H1 (cell line): ENCODE measurements around the gene INPP5A. TPM values are rescaled to one million over a fixed set of nuclear protein-coding genes. Genes with fewer than 3 reads are reported as not detected.

ENCODE experiments used
- CTCF ChIA-PET: fragments of 300-600 bp; sonication (Branson Sonifier 250); formaldehyde crosslinking; loops from one replicate; lab custom pipeline; 2021; ENCODE audit not compliant: partially characterized antibody; lab: Charles Lee
- POLR2A ChIA-PET: fragments of 300-600 bp; sonication (Branson Sonifier 250); formaldehyde crosslinking; loops from one replicate; lab custom pipeline; 2021; ENCODE audit warnings: inconsistent platforms; ENCODE audit not compliant: partially characterized antibody; lab: Charles Lee
- DNase-seq, 2 experiments: peaks; one replicate each; pipeline versions ENCODE4 v3.0.0 to v3.0.0-alpha.2; 2010 to 2022; ENCODE audit warnings: low spot score in 2 of 2, low read depth in 1 of 2, mixed read lengths in 1 of 2
- FAIRE-seq: peaks from 2 replicates; lab custom pipeline; 2011; peaks lifted over from hg19 to GRCh38; lab: Jason Lieb, UNC
- H2AFZ ChIP-seq: 2 replicates; pipeline ENCODE4 v1.8.1; 2012; ENCODE audit warnings: low read length, inconsistent platforms
- H2AK5ac ChIP-seq: 2 replicates; pipeline ENCODE4 v1.6.1; 2013; ENCODE audit warnings: low read depth, low read length
- H2BK120ac ChIP-seq: replicated peaks from 2 replicates; pipeline ENCODE3; 2013; ENCODE audit warnings: low read depth, low read length, inconsistent platforms
- H2BK12ac ChIP-seq: 2 replicates; pipeline ENCODE4 v1.6.1; 2013; ENCODE audit warnings: low read depth, low read length
- H2BK15ac ChIP-seq: 2 replicates; pipeline ENCODE4 v1.6.1; 2013; ENCODE audit warnings: low read length
- H2BK20ac ChIP-seq: 2 replicates; pipeline ENCODE4 v1.6.1; 2013; ENCODE audit warnings: low read length
- H2BK5ac ChIP-seq: 2 replicates; pipeline ENCODE4 v1.6.1; 2013; ENCODE audit warnings: low read depth, low read length
- H3K14ac ChIP-seq: 2 replicates; pipeline ENCODE4 v1.6.1; 2013; ENCODE audit warnings: inconsistent platforms; ENCODE audit not compliant: insufficient read length
- H3K18ac ChIP-seq: 2 replicates; pipeline ENCODE4 v1.6.1; 2013; ENCODE audit warnings: low read length; ENCODE audit errors: extremely low read depth
- H3K23ac ChIP-seq: 2 replicates; pipeline ENCODE4 v1.6.1; 2013; ENCODE audit warnings: inconsistent platforms; ENCODE audit not compliant: insufficient read length
- H3K23me2 ChIP-seq: 2 replicates; pipeline ENCODE4 v1.6.1; 2013; ENCODE audit warnings: low read depth, low read length
- H3K27ac ChIP-seq: 2 replicates; pipeline ENCODE4 v1.6.1; 2011; ENCODE audit warnings: low read depth, low read length, inconsistent platforms
- H3K27me3 ChIP-seq, 4 experiments: replicated peaks in 1 of 4; 1 replicate in 1 of 4; 2 replicates in 3 of 4; pipeline versions ENCODE4 v1.6.1 to v1.8.1; 2011 to 2013; ENCODE audit warnings: low read length in 3 of 4, mild to moderate bottlenecking in 3 of 4, inconsistent platforms in 2 of 4, mixed read lengths in 2 of 4, moderate library complexity in 1 of 4; ENCODE audit not compliant: control insufficient read depth in 3 of 4, insufficient read depth in 3 of 4; ENCODE audit errors: extremely low read depth in 1 of 4
- H3K36me3 ChIP-seq, 4 experiments: 2 replicates each; pipeline versions ENCODE4 v1.6.1 to v1.8.1; 2011 to 2013; ENCODE audit warnings: mild to moderate bottlenecking in 4 of 4, low read length in 3 of 4, moderate library complexity in 2 of 4, control low read depth in 1 of 4, inconsistent platforms in 1 of 4; ENCODE audit not compliant: insufficient read depth in 4 of 4, control insufficient read depth in 2 of 4
- H3K4ac ChIP-seq: replicated peaks from 2 replicates; pipeline ENCODE3; 2013; ENCODE audit warnings: low read length, low read depth, mixed read lengths, inconsistent platforms; ENCODE audit not compliant: insufficient read length
- H3K4me1 ChIP-seq, 4 experiments: replicated peaks in 1 of 4; 1 replicate in 1 of 4; 2 replicates in 3 of 4; pipeline versions ENCODE4 v1.6.1 to v1.8.1; 2011 to 2013; ENCODE audit warnings: low read length in 3 of 4, inconsistent platforms in 2 of 4, mixed read lengths in 1 of 4; ENCODE audit not compliant: insufficient read depth in 4 of 4, control insufficient read depth in 3 of 4
- H3K4me2 ChIP-seq, 2 experiments: 2 replicates each; pipeline versions ENCODE4 v1.6.1 to v1.8.1; 2011 to 2013; ENCODE audit warnings: low read depth in 2 of 2, low read length in 2 of 2, control low read depth in 1 of 2, inconsistent platforms in 1 of 2, mild to moderate bottlenecking in 1 of 2; ENCODE audit not compliant: insufficient read depth in 1 of 2
- H3K4me3 ChIP-seq, 4 experiments: fragments of 200-600, 300-600 bp in 1 of 4; sonication (generic), shearing (Covaris generic), sonication (Bioruptor Twin) in 1 of 4; 2 replicates each; pipeline versions ENCODE4 v1.5.1 to v1.8.1; 2011 to 2016; ENCODE audit warnings: low read length in 4 of 4, low read depth in 3 of 4, control low read depth in 2 of 4, inconsistent platforms in 2 of 4, mild to moderate bottlenecking in 2 of 4, mixed read lengths in 1 of 4, moderate library complexity in 1 of 4; ENCODE audit not compliant: insufficient read depth in 2 of 4; ENCODE audit errors: extremely low read depth in 1 of 4
- H3K56ac ChIP-seq: replicated peaks from 2 replicates; pipeline ENCODE3; 2013; ENCODE audit warnings: low read depth, mild to moderate bottlenecking, mixed read lengths, low read length, inconsistent platforms; ENCODE audit not compliant: insufficient read length
- H3K79me1 ChIP-seq: 2 replicates; pipeline ENCODE4 v1.6.1; 2013; ENCODE audit warnings: low read depth, low read length, control low read depth
- H3K79me2 ChIP-seq, 2 experiments: 2 replicates each; pipeline versions ENCODE4 v1.6.1 to v1.8.1; 2012 to 2013; ENCODE audit warnings: low read length in 2 of 2, mild to moderate bottlenecking in 2 of 2, inconsistent platforms in 1 of 2; ENCODE audit not compliant: insufficient read depth in 2 of 2, control insufficient read depth in 1 of 2
- H3K9ac ChIP-seq, 4 experiments: replicated peaks in 1 of 4; 1 replicate in 1 of 4; 2 replicates in 3 of 4; pipeline versions ENCODE4 v1.6.1 to v1.8.1; 2011 to 2013; ENCODE audit warnings: low read depth in 3 of 4, low read length in 3 of 4, control low read depth in 2 of 4, mild to moderate bottlenecking in 2 of 4, moderate library complexity in 2 of 4, inconsistent platforms in 1 of 4; ENCODE audit errors: extremely low read depth in 1 of 4
- H3K9me3 ChIP-seq, 2 experiments: 2 replicates each; pipeline versions ENCODE4 v1.6.1 to v1.8.1; 2012 to 2013; ENCODE audit warnings: mild to moderate bottlenecking in 2 of 2, moderate library complexity in 2 of 2, control low read depth in 1 of 2, inconsistent platforms in 1 of 2, low read depth in 1 of 2, low read length in 1 of 2, mixed read lengths in 1 of 2; ENCODE audit not compliant: insufficient read depth in 2 of 2
- H4K20me1 ChIP-seq, 2 experiments: replicated peaks in 1 of 2; 2 replicates each; pipeline versions ENCODE3 to v1.8.1; 2011 to 2013; ENCODE audit warnings: inconsistent platforms in 2 of 2, low read length in 2 of 2, mild to moderate bottlenecking in 1 of 2; ENCODE audit not compliant: insufficient read depth in 2 of 2, control insufficient read depth in 1 of 2
- H4K5ac ChIP-seq: 2 replicates; pipeline ENCODE4 v1.6.1; 2013; ENCODE audit warnings: low read length, low read depth, mixed read lengths, inconsistent platforms; ENCODE audit not compliant: insufficient read length
- H4K8ac ChIP-seq: 2 replicates; pipeline ENCODE4 v1.8.0; 2013; ENCODE audit warnings: mild to moderate bottlenecking, moderate library complexity, low read length, inconsistent platforms; ENCODE audit not compliant: insufficient read depth; ENCODE audit errors: extremely low read depth
- H4K91ac ChIP-seq: replicated peaks from 2 replicates; pipeline ENCODE3; 2013; ENCODE audit warnings: low read length, mixed read lengths, inconsistent platforms; ENCODE audit not compliant: insufficient read length
- BACH1 ChIP-seq: IDR thresholded peaks from 2 replicates; pipeline ENCODE4 v1.6.1; 2012; ENCODE audit warnings: low read length, improper control_type of control experiment
- BRCA1 ChIP-seq: IDR thresholded peaks from 2 replicates; pipeline ENCODE4 v1.6.1; 2012; ENCODE audit warnings: low read depth, low read length, improper control_type of control experiment
- GTF2F1 ChIP-seq: IDR thresholded peaks from 2 replicates; pipeline ENCODE4 v1.6.1; 2012; ENCODE audit warnings: low read depth, low read length, improper control_type of control experiment, borderline replicate concordance
- KDM5A ChIP-seq: fragments of 200-600 bp; IDR thresholded peaks from 2 replicates; pipeline ENCODE4 v1.7.1; 2012; ENCODE audit warnings: mild to moderate bottlenecking, low read length, inconsistent platforms, mixed read lengths
- MAFK ChIP-seq: IDR thresholded peaks from 2 replicates; pipeline ENCODE4 v1.6.1; 2012; ENCODE audit warnings: low read depth, mild to moderate bottlenecking, improper control_type of control experiment, low read length
- PHF8 ChIP-seq: fragments of 200-600 bp; sonication (generic); conservative IDR thresholded peaks from 2 replicates; pipeline ENCODE4 v1.7.1; 2012; ENCODE audit warnings: low read depth, mild to moderate bottlenecking, inconsistent platforms, low read length, moderate library complexity
- POLR2AphosphoS5 ChIP-seq: IDR thresholded peaks from 2 replicates; pipeline ENCODE4 v1.6.1; 2011; ENCODE audit warnings: low read depth, low read length
- RFX5 ChIP-seq: IDR thresholded peaks from 2 replicates; pipeline ENCODE4 v1.6.1; 2011; ENCODE audit warnings: low read depth, low read length, improper control_type of control experiment, borderline replicate concordance
- SRF ChIP-seq: IDR thresholded peaks from 2 replicates; pipeline ENCODE4 v1.6.1; 2011; ENCODE audit warnings: mild to moderate bottlenecking, low read depth, low read length, moderate library complexity
- TBP ChIP-seq: IDR thresholded peaks from 2 replicates; pipeline ENCODE4 v1.6.1; 2011; ENCODE audit warnings: low read depth, low read length, improper control_type of control experiment
- TCF12 ChIP-seq: IDR thresholded peaks from 2 replicates; pipeline ENCODE4 v1.6.1; 2011; ENCODE audit warnings: low read depth, mild to moderate bottlenecking, low read length
- TEAD4 ChIP-seq: IDR thresholded peaks from 2 replicates; pipeline ENCODE4 v1.6.1; 2012; ENCODE audit warnings: low read depth, low read length, inconsistent platforms, mixed read lengths
- ZNF274 ChIP-seq: IDR thresholded peaks from 2 replicates; pipeline ENCODE4 v1.7.0; 2012; ENCODE audit warnings: low read length, borderline replicate concordance; ENCODE audit errors: extremely low read depth
- WGBS, 2 experiments: shearing (Covaris generic) in 1 of 2; methylation state at CpG; one replicate each; pipeline versions ENCODE4 v1.1.6 to v1.1.7; 2013 to 2015; ENCODE audit warnings: low lambda C conversion rate in 2 of 2, mixed read lengths in 2 of 2, inconsistent platforms in 1 of 2, low coverage in 1 of 2, missing lambda C conversion rate in 1 of 2; ENCODE audit not compliant: insufficient replicate concordance in 2 of 2, insufficient coverage in 1 of 2, insufficient read length in 1 of 2; ENCODE audit errors: extremely low coverage in 1 of 2, missing lambda C conversion rate in 1 of 2; 5-methylcytosine and 5-hydroxymethylcytosine counted together
- polyA plus RNA-seq, 7 experiments: library from polyadenylated mRNA; depleted of rRNA in 3 of 7; stranded (reverse) in 5 of 7; unstranded in 2 of 7; fragments of >200 nt in 5 of 7; fragments of 200-250 nt in 2 of 7; gene quantifications; 1 replicate in 5 of 7; 2 replicates in 1 of 7; 4 replicates in 1 of 7; pipeline versions ENCODE4 v1.2.1 to v1.2.3, GENCODE V29; 2011 to 2013; ENCODE audit warnings: missing spikeins in 2 of 7, mixed read lengths in 2 of 7
- total RNA-seq: library from RNA; stranded (reverse); fragmentation: NEBNext Ultra II Directional; extraction: Animal tissue kit (Norgen Biotek cat#: 25700); gene quantifications from 2 replicates; pipeline ENCODE4 v1.2.1, GENCODE V29; 2021

Gene INPP5A
- total and polyA plus RNA-seq, 2 of the 8 experiments (the other 6 are each of a cell fraction or from before 2014, with no cell fraction given): 19.7 to 27.5 TPM

- Histone ChIP-seq H3K4ac (no peak overlapping the region), H3K23ac (no peak overlapping the region), H3K23me2 (peaks cover 10% of the 10 kb centered on the region), H4K8ac (no peak overlapping the region; the same call in 1 of the 2 replicates), H3K4me3 (no peak overlapping the region), H2BK20ac (no peak overlapping the region), H4K20me1 (peaks cover 0 to 9% of the 10 kb centered on the region in 2 experiments), H3K14ac (no peak overlapping the region), H3K4me2 (no peak overlapping the region), H4K5ac (no peak overlapping the region), H3K27me3 (no peaks in the 10 kb centered on the region), H3K18ac (no peak overlapping the region), H3K56ac (no peak overlapping the region), H4K91ac (no peak overlapping the region), H2BK5ac (peak overlapping the region; percentile 30; the same call in 1 of the 2 replicates), H2BK12ac (no peak overlapping the region), H3K79me1 (peaks cover 4% of the 10 kb centered on the region), H2BK120ac (no peak overlapping the region), H3K9ac (no peak overlapping the region), H3K9me3 (peaks cover 7 to 21% of the 10 kb centered on the region in 2 experiments), H3K79me2 (no peaks in the 10 kb centered on the region), H2AFZ (no peak overlapping the region), H3K4me1 (peaks cover 0 to under 1% (median 0%) of the 10 kb centered on the region in 4 experiments; a peak in 1 of 7 replicates), H2AK5ac (no peak overlapping the region), H3K27ac (no peak overlapping the region), H2BK15ac (no peak overlapping the region), H3K36me3 (no peaks in the 10 kb centered on the region)
- WGBS, 2 experiments: 95% methylated on average over 15 of the region's 15 CpGs; no CpG with 5 or more reads in 1 of the 2 experiments
- no peak for TF ChIP-seq GTF2F1
- TF ChIP-seq BRCA1: no peak
- no peak for TF ChIP-seq BACH1
- TF ChIP-seq ZNF274: no peak
- TF ChIP-seq TBP: no peak
- TF ChIP-seq MAFK: no peak
- no peak for TF ChIP-seq TEAD4
- no peak for TF ChIP-seq POLR2AphosphoS5
- no peak for TF ChIP-seq RFX5
- TF ChIP-seq KDM5A: no peak
- TF ChIP-seq SRF: no peak
- no peak for TF ChIP-seq PHF8
- no peak for TF ChIP-seq TCF12
- no peak for FAIRE-seq
- ChIA-PET POLR2A (no interaction called here), CTCF (interaction anchor here (1.0 kb wide), 1 partner anchor 11 kb away, joined by 5 read pairs; no protein-coding TSS in a partner anchor)
- DNase-seq: no peak
Measured at GRCh38 chr10:132708441-132708840, 170.9 kb downstream of the INPP5A start.
